Measurements from ENCODE around the gene TMEM156.
"Not testable (repeated sequence)": the region's sequence is repeated elsewhere in the genome, so short reads cannot be mapped to it uniquely, and the experiment has no call there.

TMEM156 gene

GRCh38 chr4:38957893-38958292 lies 74.3 kb downstream of the TMEM156 start:
- no peak for DNase-seq (ENCODE audit: low read depth)

GRCh38 chr4:38957261-38957815 lies 74.9 kb downstream of the TMEM156 start:
- DNase-seq (ENCODE audit: low read depth), result no peak

- no peak for DNase-seq (ENCODE audit: low read depth)
Measured at GRCh38 chr4:38955957-38956356, 76.3 kb downstream of the TMEM156 start.

GRCh38 chr4:38954727-38955126 lies 77.5 kb downstream of the TMEM156 start:
- DNase-seq (ENCODE audit: low read depth), result no peak

- no peak for DNase-seq (ENCODE audit: low read depth)
Measured at GRCh38 chr4:38952017-38952416, 80.2 kb downstream of the TMEM156 start.

- no peak for DNase-seq (ENCODE audit: low read depth)
Measured at GRCh38 chr4:38951598-38951997, 80.6 kb downstream of the TMEM156 start.

- no peak for DNase-seq (ENCODE audit: low read depth)
Measured at GRCh38 chr4:38950734-38951133, 81.5 kb downstream of the TMEM156 start.

- no peak for DNase-seq (ENCODE audit: low read depth)
Measured at GRCh38 chr4:38950159-38950558, 82.0 kb downstream of the TMEM156 start.

GRCh38 chr4:38949411-38950051 lies 82.7 kb downstream of the TMEM156 start:
- no peak for DNase-seq (ENCODE audit: low read depth)

GRCh38 chr4:38948551-38948950 lies 83.7 kb downstream of the TMEM156 start:
- DNase-seq (ENCODE audit: low read depth), result peak; percentile 86

- DNase-seq (ENCODE audit: low read depth), result no peak
Measured at GRCh38 chr4:38946919-38947318, 85.3 kb downstream of the TMEM156 start.

- no peak for DNase-seq (ENCODE audit: low read depth)
Measured at GRCh38 chr4:38944440-38944839, 87.8 kb downstream of the TMEM156 start.

- DNase-seq (ENCODE audit: low read depth), result no peak
Measured at GRCh38 chr4:38943343-38943742, 88.9 kb downstream of the TMEM156 start.

GRCh38 chr4:38941906-38942305 lies 90.3 kb downstream of the TMEM156 start:
- not testable (repeated sequence) for DNase-seq (ENCODE audit: low read depth)

GRCh38 chr4:38940476-38940875 lies 91.7 kb downstream of the TMEM156 start:
- no peak for DNase-seq (ENCODE audit: low read depth)

- DNase-seq (ENCODE audit: low read depth), result no peak
Measured at GRCh38 chr4:38939165-38939564, 93.0 kb downstream of the TMEM156 start.

- no peak for DNase-seq (ENCODE audit: low read depth)
Measured at GRCh38 chr4:38935391-38936073, 96.7 kb downstream of the TMEM156 start.

GRCh38 chr4:38931125-38931524 lies 101.1 kb downstream of the TMEM156 start:
- no peak for DNase-seq (ENCODE audit: low read depth)

- no peak for DNase-seq (ENCODE audit: low read depth)
Measured at GRCh38 chr4:38930707-38931106, 101.5 kb downstream of the TMEM156 start.

- no peak for DNase-seq (ENCODE audit: low read depth)
Measured at GRCh38 chr4:38930204-38930603, 102.0 kb downstream of the TMEM156 start.

- no peak for DNase-seq (ENCODE audit: low read depth)
Measured at GRCh38 chr4:38928974-38929373, 103.2 kb downstream of the TMEM156 start.

GRCh38 chr4:38928568-38928967 lies 103.6 kb downstream of the TMEM156 start:
- DNase-seq (ENCODE audit: low read depth), result no peak

GRCh38 chr4:38926896-38927295 lies 105.3 kb downstream of the TMEM156 start:
- DNase-seq (ENCODE audit: low read depth), result no peak
